Spleen (tissue), 11 donors: ENCODE data around the gene CYB5A. TPM values are rescaled to one million over a fixed set of nuclear protein-coding genes. Genes with fewer than 3 reads are reported as not detected.

ENCODE experiments used
- DNase-seq: peaks from one replicate; pipeline ENCODE4 v3.0.0-alpha.2; 2020
- H3K27ac ChIP-seq, 8 donors: fragments of 200-600 bp; sonication (generic) in 7 of 8; 1 replicate in 4 of 8; 2 replicates in 4 of 8; pipeline versions ENCODE4 v1.5.0 to v1.8.0; 2016 to 2021; ENCODE audit warnings: inconsistent platforms in 4 of 8, mild to moderate bottlenecking in 4 of 8, moderate library complexity in 1 of 8
- H3K27me3 ChIP-seq, 7 donors: fragments of 200-600 bp; sonication (generic) in 6 of 7; replicated peaks in 1 of 7; 1 replicate in 4 of 7; 2 replicates in 3 of 7; pipeline versions ENCODE4 v1.5.0 to v1.8.0; 2016 to 2021; ENCODE audit warnings: inconsistent platforms in 3 of 7, mild to moderate bottlenecking in 1 of 7
- H3K36me3 ChIP-seq, 6 donors: fragments of 200-600 bp; sonication (generic) in 5 of 6; 1 replicate in 4 of 6; 2 replicates in 2 of 6; pipeline versions ENCODE4 v1.5.0 to v1.8.0; 2016 to 2021; ENCODE audit warnings: inconsistent platforms in 2 of 6
- H3K4me1 ChIP-seq, 6 donors: fragments of 200-600 bp; sonication (generic) in 5 of 6; 1 replicate in 3 of 6; 2 replicates in 3 of 6; pipeline versions ENCODE4 v1.5.0 to v1.8.0; 2016 to 2021; ENCODE audit warnings: inconsistent platforms in 3 of 6
- H3K4me3 ChIP-seq, 8 donors: fragments of 200-600 bp; sonication (generic) in 7 of 8; 1 replicate in 4 of 8; 2 replicates in 4 of 8; pipeline versions ENCODE4 v1.5.0 to v1.8.0; 2016 to 2021; ENCODE audit warnings: inconsistent platforms in 4 of 8, mild to moderate bottlenecking in 4 of 8, moderate library complexity in 2 of 8
- H3K9me3 ChIP-seq, 8 donors: fragments of 200-600 bp; sonication (generic) in 7 of 8; 1 replicate in 4 of 8; 2 replicates in 4 of 8; pipeline versions ENCODE4 v1.5.0 to v1.8.0; 2016 to 2021; ENCODE audit warnings: inconsistent platforms in 4 of 8
- POLR2A ChIP-seq, 3 donors: fragments of 450-650 bp; IDR thresholded peaks; one replicate each; pipeline ENCODE4 v1.5.1; 2017; ENCODE audit warnings: antibody characterized with exemption in 3 of 3, mild to moderate bottlenecking in 1 of 3
- POLR2AphosphoS5 ChIP-seq, 3 donors: sonication (generic); formaldehyde crosslinking; IDR thresholded peaks; one replicate each; pipeline ENCODE4 v1.5.1; 2017; ENCODE audit warnings: antibody characterized with exemption in 3 of 3
- WGBS, 5 donors: extraction: QIAGEN DNeasy Blood & Tissue Kit in 3 of 5; methylation state at CpG; one replicate each; pipeline versions ENCODE4 v1.1.5 to v1.1.7; 2013 to 2018; 5-methylcytosine and 5-hydroxymethylcytosine counted together
- intact Hi-C: fragments of 100-400 bp; cut with DNase I; formaldehyde crosslinking; loops from one replicate; pipeline ENCODE4 v1.15.0; 2023; ENCODE audit warnings: low total_unique reads
- polyA plus RNA-seq, 3 donors: library from polyadenylated mRNA; stranded (reverse); fragments of 200-250 nt; gene quantifications; one replicate each; pipeline ENCODE4 v1.2.1, GENCODE V29; 2013
- total RNA-seq, 7 donors: library from RNA; depleted of rRNA in 3 of 7; stranded (reverse); fragments of >200 nt in 3 of 7; fragmentation: NEBNext Ultra II Directional in 4 of 7; extraction: Animal tissue kit (Norgen Biotek cat#: 25700) in 4 of 7; gene quantifications; one replicate each; pipeline versions ENCODE4 v1.1.0 to v1.2.1, GENCODE V29; 2016 to 2021
- TF ChIP-seq, protein P1 (sequence below), 11 experiments: fragments of 200-600 bp in 7 of 11; fragments of 450-650 bp in 4 of 11; sonication (generic) in 4 of 11; IDR thresholded peaks in 8 of 11; conservative IDR thresholded peaks in 3 of 11; 1 replicate in 7 of 11; 2 replicates in 4 of 11; pipeline versions ENCODE4 v1.4.0 to v1.8.0; 2016 to 2021; ENCODE audit warnings: antibody characterized with exemption in 11 of 11, inconsistent platforms in 4 of 11, mild to moderate bottlenecking in 1 of 11
- donor health status: healthy with polysubstance abuse.
- donor health status: DM: no; HTN: no; CAD: no; lungs with moderate emphysema.
- donor health status: DM: no; HTN: no; CAD: no.
- donor health status: Bipolar disorder and iron deficiency.
- donor health status: healthy.
- donor health status: DM: no; HTN: no; CAD: no.
- donor health status: DM: yes; HTN: yes; CAD: no.

The CYB5A gene
- total and polyA plus RNA-seq, 10 donors: 54.6 to 137 (median 111) TPM

DNA sequence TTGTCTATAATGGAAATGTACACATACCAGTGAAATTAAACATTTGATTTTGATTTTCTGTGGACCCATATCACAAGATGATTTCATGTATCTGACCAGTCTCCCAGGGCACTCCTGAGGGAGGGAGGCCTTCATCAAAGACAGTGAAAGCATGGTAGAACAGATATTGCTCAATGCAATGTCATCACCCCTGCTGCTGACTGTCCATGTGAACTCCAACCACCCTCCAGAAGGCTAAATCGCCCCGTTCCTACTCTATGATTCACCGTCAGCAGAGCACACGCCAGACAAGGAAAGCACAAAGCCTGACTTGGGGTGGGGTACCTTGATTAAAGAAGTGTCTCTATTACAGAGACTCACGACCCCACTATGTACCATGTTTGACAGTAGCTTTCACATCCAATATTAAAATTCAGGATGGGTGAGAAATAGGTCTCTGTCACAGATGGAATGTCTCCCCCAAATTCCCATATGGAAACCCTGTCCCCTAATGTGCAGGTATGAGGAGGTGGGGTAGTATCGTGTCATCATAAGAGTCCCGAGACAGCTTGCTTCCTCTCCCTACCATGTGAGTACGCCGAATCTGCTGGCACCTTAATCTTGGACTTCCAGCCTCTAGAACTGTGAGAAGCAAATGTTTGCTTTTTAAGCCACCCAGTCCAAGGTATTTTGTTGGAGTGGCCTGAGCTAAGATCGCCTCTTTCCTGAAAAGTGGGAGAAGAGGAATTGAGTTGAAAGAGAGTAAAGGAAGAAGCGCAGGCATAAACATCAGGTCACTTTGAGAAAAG is 42.4 kb downstream of the CYB5A start:
- DNase-seq: no peak
- no peaks in the 10 kb centered on the region for H3K27me3 ChIP-seq
- no peak overlapping the region for H3K4me3 ChIP-seq
- H3K9me3 ChIP-seq: no peaks in the 10 kb centered on the region
- peaks cover 0 to 36% (median 0%) of the 10 kb centered on the region in 6 donors for H3K36me3 ChIP-seq
- intact Hi-C loops: no loop called here
- peaks cover 0 to 43% (median 14%) of the 10 kb centered on the region in 6 donors for H3K4me1 ChIP-seq
- TF ChIP-seq, protein P1, sequence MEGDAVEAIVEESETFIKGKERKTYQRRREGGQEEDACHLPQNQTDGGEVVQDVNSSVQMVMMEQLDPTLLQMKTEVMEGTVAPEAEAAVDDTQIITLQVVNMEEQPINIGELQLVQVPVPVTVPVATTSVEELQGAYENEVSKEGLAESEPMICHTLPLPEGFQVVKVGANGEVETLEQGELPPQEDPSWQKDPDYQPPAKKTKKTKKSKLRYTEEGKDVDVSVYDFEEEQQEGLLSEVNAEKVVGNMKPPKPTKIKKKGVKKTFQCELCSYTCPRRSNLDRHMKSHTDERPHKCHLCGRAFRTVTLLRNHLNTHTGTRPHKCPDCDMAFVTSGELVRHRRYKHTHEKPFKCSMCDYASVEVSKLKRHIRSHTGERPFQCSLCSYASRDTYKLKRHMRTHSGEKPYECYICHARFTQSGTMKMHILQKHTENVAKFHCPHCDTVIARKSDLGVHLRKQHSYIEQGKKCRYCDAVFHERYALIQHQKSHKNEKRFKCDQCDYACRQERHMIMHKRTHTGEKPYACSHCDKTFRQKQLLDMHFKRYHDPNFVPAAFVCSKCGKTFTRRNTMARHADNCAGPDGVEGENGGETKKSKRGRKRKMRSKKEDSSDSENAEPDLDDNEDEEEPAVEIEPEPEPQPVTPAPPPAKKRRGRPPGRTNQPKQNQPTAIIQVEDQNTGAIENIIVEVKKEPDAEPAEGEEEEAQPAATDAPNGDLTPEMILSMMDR (IDR thresholded peaks at IDR 0.05 in 8 of 11, conservative IDR thresholded peaks at IDR 0.05 in 3 of 11): no peak
- no peak for TF ChIP-seq POLR2A (IDR thresholded peaks at IDR 0.05)
- peak in 1 of 3 donors; percentile 51 for TF ChIP-seq POLR2AphosphoS5 (IDR thresholded peaks at IDR 0.05)
- peak overlapping the region in 3 of 8 donors; percentile 32 to 69 (median 69) for H3K27ac ChIP-seq
- WGBS, 5 donors: 74 to 95% (median 85%) methylated on average over 11 of the region's 11 CpGs

DNA sequence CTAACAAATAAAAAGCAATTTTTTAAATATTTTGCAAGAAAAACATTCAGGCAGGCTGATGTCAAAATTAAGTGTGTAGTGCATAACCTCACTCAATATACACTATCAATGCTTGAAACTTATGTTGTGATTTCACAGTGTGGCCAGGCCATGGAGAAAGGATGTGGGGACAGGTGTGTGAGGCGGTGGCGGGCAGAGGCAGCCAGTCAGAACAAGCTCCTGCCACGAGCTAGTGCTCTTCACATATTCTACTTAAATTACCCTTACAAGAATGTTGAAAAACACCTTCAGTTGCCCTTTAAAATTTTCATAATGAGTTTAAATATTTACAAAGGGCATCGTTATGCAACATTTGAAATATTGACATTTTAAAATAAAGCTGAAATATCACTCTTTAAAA is 43.2 kb downstream of the CYB5A start:
- TF ChIP-seq POLR2AphosphoS5 (IDR thresholded peaks at IDR 0.05) (no peak), POLR2A (IDR thresholded peaks at IDR 0.05) (no peak)
- TF ChIP-seq, protein P1 (IDR thresholded peaks at IDR 0.05 in 8 of 11, conservative IDR thresholded peaks at IDR 0.05 in 3 of 11): no peak
- Histone ChIP-seq H3K27me3 (no peaks in the 10 kb centered on the region), H3K4me1 (peaks cover 0 to 43% (median 14%) of the 10 kb centered on the region in 6 donors), H3K9me3 (no peaks in the 10 kb centered on the region), H3K36me3 (peaks cover 0 to 32% (median 0%) of the 10 kb centered on the region in 6 donors), H3K27ac (peak overlapping the region in 3 of 8 donors; percentile 32 to 69 (median 69)), H3K4me3 (no peak overlapping the region)
- DNase-seq: no peak
- 47 to 67% (median 61%) methylated on average over 4 of the region's 4 CpGs for WGBS, 5 donors
- intact Hi-C loops: no loop called here

DNA sequence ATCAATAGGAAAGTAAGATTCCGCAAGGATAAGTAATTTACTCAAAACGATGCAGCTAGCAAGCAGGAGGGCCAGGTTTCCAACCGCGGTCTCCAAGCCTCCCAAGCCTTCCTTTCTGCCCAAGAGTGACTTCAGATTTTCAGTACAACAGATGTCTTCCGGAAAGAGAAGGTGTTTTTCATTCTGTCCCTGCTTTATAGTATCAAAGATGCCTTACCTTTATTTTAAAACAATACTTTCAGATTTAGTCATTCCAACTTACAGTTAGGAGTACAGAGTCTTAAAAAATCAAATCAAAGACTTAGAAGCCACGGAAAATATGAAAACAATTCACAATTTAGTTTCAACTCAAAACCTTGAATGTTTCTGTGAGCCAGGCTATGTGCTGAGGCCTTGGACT is 43.6 kb downstream of the CYB5A start:
- H3K9me3 ChIP-seq: no peaks in the 10 kb centered on the region
- peaks cover 0 to 43% (median 14%) of the 10 kb centered on the region in 6 donors for H3K4me1 ChIP-seq
- H3K36me3 ChIP-seq: peaks cover 0 to 28% (median 0%) of the 10 kb centered on the region in 6 donors
- 82 to 94% (median 90%) methylated on average over 6 of the region's 6 CpGs for WGBS, 5 donors
- peak overlapping the region in 1 of 8 donors; percentile 69 for H3K27ac ChIP-seq
- intact Hi-C loops: no loop called here
- no peak for DNase-seq
- no peak for TF ChIP-seq POLR2A (IDR thresholded peaks at IDR 0.05)
- TF ChIP-seq POLR2AphosphoS5 (IDR thresholded peaks at IDR 0.05): no peak
- TF ChIP-seq, protein P1 (IDR thresholded peaks at IDR 0.05 in 8 of 11, conservative IDR thresholded peaks at IDR 0.05 in 3 of 11): no peak
- no peaks in the 10 kb centered on the region for H3K27me3 ChIP-seq
- no peak overlapping the region for H3K4me3 ChIP-seq

DNA sequence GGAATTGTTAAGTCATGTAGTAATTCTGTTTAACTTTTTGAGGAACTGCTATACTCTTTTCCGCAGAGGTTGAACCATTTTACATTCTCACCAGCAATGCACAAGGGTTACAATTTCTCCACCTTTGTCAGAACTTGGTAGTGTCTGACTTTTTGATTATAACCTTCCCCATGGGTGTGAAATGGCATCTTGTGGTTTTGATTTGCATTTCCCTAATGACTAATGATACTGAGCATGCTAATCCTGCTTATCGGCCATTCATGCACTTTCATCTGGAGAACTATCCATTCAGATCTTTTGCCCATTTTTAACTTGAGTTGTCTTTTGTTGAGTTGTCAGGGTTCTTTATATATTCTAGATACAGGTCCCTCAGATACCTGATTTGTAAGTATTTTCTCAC is 47.2 kb downstream of the CYB5A start:
- no peak for TF ChIP-seq POLR2A (IDR thresholded peaks at IDR 0.05)
- no peak for TF ChIP-seq POLR2AphosphoS5 (IDR thresholded peaks at IDR 0.05)
- TF ChIP-seq, protein P1 (IDR thresholded peaks at IDR 0.05 in 8 of 11, conservative IDR thresholded peaks at IDR 0.05 in 3 of 11): no peak
- intact Hi-C loops: no loop called here
- H3K4me3 ChIP-seq: no peak overlapping the region
- no peaks in the 10 kb centered on the region for H3K9me3 ChIP-seq
- no peaks in the 10 kb centered on the region for H3K27me3 ChIP-seq
- no peak for DNase-seq
- H3K36me3 ChIP-seq: no peaks in the 10 kb centered on the region
- H3K4me1 ChIP-seq: peaks cover 0 to 19% (median 4%) of the 10 kb centered on the region in 6 donors
- WGBS, 5 donors: 73 to 86% (median 78%) methylated on average over 2 of the region's 2 CpGs
- H3K27ac ChIP-seq: no peak overlapping the region
